ENCODE results near the gene SLC9A5. TPM values are rescaled to one million over a fixed set of nuclear protein-coding genes. Genes with fewer than 3 reads are reported as not detected.

SLC9A5 gene
- total RNA-seq, 1 donor = 1.4 TPM

DNA sequence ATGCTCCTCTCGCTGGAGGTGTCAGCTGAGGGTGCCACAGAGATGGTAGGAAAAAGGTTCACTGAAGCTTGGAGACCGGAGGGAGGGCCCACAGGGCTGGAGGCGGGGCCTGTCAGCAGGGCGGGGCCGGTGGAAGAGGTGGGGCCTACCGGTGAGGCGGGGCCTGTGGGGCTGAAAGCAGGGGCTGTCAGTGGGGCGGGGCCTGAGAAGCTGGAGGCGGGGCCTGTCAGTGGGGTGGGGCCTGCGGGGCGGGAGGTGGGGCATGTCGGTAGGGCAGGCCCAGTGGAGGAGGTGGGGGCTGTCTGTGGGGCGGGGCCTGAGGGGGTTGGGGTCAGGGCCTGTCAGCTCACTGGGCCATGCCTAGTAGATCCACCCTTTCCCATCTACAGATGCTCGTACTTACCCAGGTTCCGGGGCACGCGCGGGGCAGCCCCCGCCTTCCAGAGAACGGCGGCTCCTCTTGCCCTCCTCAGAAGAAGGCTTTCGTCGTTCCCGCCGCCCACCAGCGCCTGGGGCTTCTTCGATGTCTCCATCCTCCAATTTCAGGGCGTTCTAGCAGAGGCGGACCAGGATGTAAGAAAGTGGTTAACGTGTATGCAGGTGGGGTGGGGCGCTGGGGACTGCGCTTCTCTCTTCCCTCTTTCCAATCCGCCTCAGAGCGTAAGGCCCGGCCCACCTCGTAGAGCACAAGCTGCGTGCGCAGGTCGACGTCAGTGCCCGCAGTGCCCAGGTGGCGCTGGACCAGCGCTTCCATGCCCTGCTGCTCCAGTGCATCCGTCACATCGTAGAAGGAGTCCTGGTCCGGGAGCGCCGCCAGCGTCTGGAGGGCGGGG, 12.0 kb upstream of the SLC9A5 start:
- TF ChIP-seq CTCF (IDR thresholded peaks at IDR 0.05; ENCODE audit: insufficient read depth, low read length) = no peak
- peak; percentile 22 for DNase-seq (ENCODE audit: low read depth)
- H3K4me3 ChIP-seq (ENCODE audit: low read depth, low read length) = no peak overlapping the region

DNA sequence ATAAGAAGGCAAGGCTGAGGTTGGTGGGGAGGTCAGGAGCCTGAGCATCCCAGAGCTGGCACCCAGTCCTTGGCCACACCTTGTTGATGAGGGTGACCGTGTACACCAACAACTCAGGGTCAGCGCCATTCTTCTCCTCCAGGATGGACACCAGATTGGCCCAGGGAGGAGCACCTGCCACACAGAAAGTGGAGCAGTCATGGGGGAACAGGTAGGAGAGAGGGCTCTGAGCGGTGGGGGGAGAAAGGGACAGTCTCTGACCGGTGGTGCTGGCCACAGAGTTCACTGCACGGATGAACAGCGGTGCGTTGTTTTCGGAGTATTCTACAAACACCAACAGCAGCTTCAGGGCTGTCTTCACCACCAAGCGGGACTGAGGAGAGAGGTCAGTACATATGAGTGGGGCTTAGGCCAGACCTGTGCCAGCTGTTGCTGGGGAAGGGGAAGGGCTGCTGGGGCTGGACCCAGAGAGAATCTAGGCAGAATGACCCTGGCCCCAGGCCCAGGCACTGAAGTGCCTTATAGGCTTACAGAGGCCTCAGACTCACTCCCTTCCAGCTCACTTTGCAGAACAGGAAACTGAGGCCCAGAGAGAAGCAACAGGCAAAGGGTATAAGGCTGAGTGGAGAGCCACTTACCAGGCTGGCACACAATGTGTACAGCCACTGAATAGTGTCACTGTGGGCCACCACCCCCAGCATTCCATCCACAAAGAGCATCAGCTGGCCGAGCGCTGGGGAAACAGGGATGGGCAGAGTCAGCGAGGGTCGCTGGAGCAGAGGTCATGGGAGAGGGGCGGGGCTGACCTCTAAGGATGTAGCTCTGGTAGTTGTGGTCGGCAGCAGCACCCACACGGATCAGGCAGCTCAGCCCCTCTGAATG, 11.1 kb upstream of the SLC9A5 start:
- TF ChIP-seq CTCF (IDR thresholded peaks at IDR 0.05; ENCODE audit: insufficient read depth, low read length) = no peak
- no peak for DNase-seq (ENCODE audit: low read depth)
- no peak overlapping the region for H3K4me3 ChIP-seq (ENCODE audit: low read depth, low read length)

DNA sequence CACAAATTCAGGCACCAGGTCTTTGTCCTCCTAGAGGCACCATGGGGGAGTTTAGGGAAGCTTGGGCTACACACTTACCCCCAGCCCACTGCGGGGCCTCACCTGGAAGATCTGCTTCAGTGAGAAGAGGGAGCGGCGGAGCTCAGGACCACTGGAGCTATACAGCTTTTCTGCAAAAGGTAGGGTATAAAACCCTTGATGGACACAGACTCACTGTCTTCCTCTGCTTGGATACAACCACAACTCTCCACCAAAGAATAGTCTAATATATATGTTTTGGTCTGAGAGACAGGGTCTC, 10.6 kb upstream of the SLC9A5 start:
- TF ChIP-seq CTCF (IDR thresholded peaks at IDR 0.05; ENCODE audit: insufficient read depth, low read length) = no peak
- DNase-seq (ENCODE audit: low read depth) = no peak
- no peak overlapping the region for H3K4me3 ChIP-seq (ENCODE audit: low read depth, low read length)

DNA sequence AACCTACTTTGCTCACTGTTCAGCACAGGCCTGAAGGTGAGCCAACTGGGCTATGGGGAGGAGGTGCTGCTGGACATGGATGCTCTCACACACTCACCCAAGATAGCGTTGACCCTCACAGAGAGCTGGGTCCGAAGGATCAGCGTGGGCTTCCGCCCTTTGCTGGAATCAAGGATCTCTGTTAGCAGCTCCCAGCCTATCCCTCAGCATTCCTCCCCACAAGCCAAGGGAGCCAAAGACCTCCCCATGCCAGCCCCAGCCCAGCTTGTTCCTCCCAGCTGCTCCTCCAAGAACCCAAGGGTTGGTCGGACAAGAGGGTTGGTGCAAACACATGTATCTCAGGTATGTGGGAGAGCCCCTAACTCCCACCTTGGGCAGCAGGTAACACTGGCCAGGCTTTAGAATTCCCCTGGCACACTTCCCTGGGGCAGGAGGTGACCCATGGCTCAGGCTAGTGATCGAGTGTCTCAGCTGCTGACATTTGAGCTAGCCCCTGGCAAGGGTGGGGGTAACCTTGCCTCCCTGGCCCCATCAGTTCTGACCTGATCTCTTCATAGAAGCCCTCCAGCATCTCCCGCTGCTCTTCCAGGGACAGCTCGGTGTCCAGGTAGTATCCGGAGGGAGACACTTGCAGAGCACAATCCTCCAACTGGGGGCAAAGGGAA, 9.8 kb upstream of the SLC9A5 start:
- no peak for DNase-seq (ENCODE audit: low read depth)
- no peak for TF ChIP-seq CTCF (IDR thresholded peaks at IDR 0.05; ENCODE audit: insufficient read depth, low read length)

GRCh38 chr16:67240506-67240905, 8.3 kb upstream of the SLC9A5 start:
- no peak overlapping the region for H3K4me3 ChIP-seq (ENCODE audit: low read depth, low read length)
- DNase-seq (ENCODE audit: low read depth) = no peak
- no peak for TF ChIP-seq CTCF (IDR thresholded peaks at IDR 0.05; ENCODE audit: insufficient read depth, low read length)

More for the DNA sequence above, 9.8 kb upstream of the SLC9A5 start:
- H3K4me3 ChIP-seq (ENCODE audit: low read depth, low read length) = no peak overlapping the region

DNA sequence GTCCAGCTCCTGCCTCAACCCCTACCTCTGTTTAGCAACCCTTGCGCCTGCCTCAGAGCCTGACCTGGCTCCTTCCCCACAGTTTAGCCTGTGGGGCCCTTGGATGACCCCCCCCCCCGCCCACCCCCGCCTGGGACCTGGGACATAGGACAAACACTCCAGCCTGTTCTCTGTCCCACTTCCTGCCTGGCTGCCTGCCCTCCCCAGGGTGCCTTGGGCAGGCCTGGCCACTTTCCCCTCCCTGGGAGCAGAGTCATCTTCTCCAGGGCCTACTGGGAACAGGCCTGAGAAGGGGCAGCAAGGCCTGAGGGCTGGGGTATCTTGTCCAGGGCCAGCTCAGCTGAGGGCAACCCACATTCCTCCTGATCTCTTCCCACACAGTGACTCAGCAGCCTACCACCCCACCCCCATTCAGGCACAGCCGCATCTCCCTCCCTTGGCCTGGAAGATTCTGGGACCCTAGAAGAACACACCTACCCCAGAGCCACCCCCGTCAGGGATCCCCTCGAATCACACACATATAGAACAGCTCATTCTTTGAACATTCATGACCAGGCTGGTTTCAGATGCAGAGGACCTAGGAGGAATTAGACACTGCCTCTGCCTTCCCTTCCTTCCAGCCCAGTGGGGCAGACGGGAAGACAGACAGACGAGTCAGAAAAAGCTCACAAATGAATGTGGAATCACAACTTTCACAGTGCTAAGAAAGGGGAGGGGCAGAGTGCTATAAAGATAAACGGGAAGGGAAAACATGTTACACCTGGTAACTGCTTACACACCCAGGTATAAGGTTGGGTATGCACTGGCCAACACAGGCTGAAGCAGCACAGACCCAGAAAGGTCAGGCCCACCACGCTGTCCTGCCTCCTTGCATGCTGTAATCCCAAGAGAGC, 7.5 kb upstream of the SLC9A5 start:
- TF ChIP-seq CTCF (IDR thresholded peaks at IDR 0.05; ENCODE audit: insufficient read depth, low read length) = no peak
- H3K4me3 ChIP-seq (ENCODE audit: low read depth, low read length) = no peak overlapping the region
- peak; percentile 70 for DNase-seq (ENCODE audit: low read depth)

All from fibroblast of the aortic adventitia (primary cell).